Gastroesophageal sphincter (tissue), 3 donors: ENCODE data around the gene HNF1B.

Experiments
- CTCF ChIP-seq, 4 experiments: fragments of 200-600 bp in 2 of 4; fragments of 450-650 bp in 2 of 4; sonication (generic) in 1 of 4; IDR thresholded peaks; one replicate each; pipeline ENCODE4 v1.5.1; 2017 to 2019; ENCODE audit warnings: antibody characterized with exemption in 4 of 4, mild to moderate bottlenecking in 2 of 4, moderate library complexity in 2 of 4
- EP300 ChIP-seq: sonication (generic); formaldehyde crosslinking; IDR thresholded peaks from one replicate; pipeline ENCODE4 v1.6.1; 2017; ENCODE audit warnings: antibody characterized with exemption, mild to moderate bottlenecking
- POLR2A ChIP-seq, 2 donors: fragments of 450-650 bp; IDR thresholded peaks; one replicate each; pipeline ENCODE4 v1.6.1; 2017; ENCODE audit warnings: antibody characterized with exemption in 2 of 2, mild to moderate bottlenecking in 2 of 2, moderate library complexity in 1 of 2
- POLR2AphosphoS5 ChIP-seq: sonication (generic); formaldehyde crosslinking; IDR thresholded peaks from one replicate; pipeline ENCODE4 v1.6.1; 2017; ENCODE audit warnings: antibody characterized with exemption

GRCh38 chr17:37772982-37773381, 28.1 kb upstream of the HNF1B start:
- TF ChIP-seq CTCF (IDR thresholded peaks at IDR 0.05) (no peak), POLR2AphosphoS5 (no peak), POLR2A (IDR thresholded peaks at IDR 0.05) (no peak), EP300 (no peak)
